ENCODE data around the gene C1orf226. TPM values are rescaled to one million over a fixed set of nuclear protein-coding genes. Genes with fewer than 3 reads are reported as not detected.

C1orf226 gene
- total and polyA plus RNA-seq, 2 of the 8 experiments (the other 6 are each of a cell fraction or from before 2014, with no cell fraction given), result 8.2 to 18.8 TPM

GRCh38 chr1:162349635-162350330 lies 31.7 kb upstream of the C1orf226 start (continued):
- TF ChIP-seq CHD7 (IDR thresholded peaks at IDR 0.05; ENCODE audit: insufficient replicate concordance, low read length) (no peak), SIN3A (conservative IDR thresholded peaks at IDR 0.05 in 1 of 2, IDR thresholded peaks at IDR 0.05 in 1 of 2; ENCODE audit: low read depth in 1 of 2, low read length in 2 of 2) (no peak), CTBP2 (IDR thresholded peaks at IDR 0.05; ENCODE audit: borderline replicate concordance, insufficient read depth, insufficient read length, low read length) (no peak), CHD1 (IDR thresholded peaks at IDR 0.05; ENCODE audit: low read depth, low read length) (no peak), RXRA (IDR thresholded peaks at IDR 0.05; ENCODE audit: insufficient read depth, low read depth, low read length) (no peak), E2F6 (IDR thresholded peaks at IDR 0.05) (no peak), TEAD4 (IDR thresholded peaks at IDR 0.05; ENCODE audit: low read depth, low read length) (no peak), RBBP5 (IDR thresholded peaks at IDR 0.05; ENCODE audit: borderline replicate concordance, low read depth, low read length) (no peak), FOSL1 (IDR thresholded peaks at IDR 0.05; ENCODE audit: insufficient read depth, low read depth, low read length) (no peak), POLR2A (IDR thresholded peaks at IDR 0.05; ENCODE audit: control extremely low read depth in 1 of 2, low read depth in 2 of 2, low read length in 2 of 2) (no peak)

Data from H1 (cell line).